ENCODE data around the gene ATXN2.
A peak's percentile ranks its signal among the peaks of the same experiment; 100 is the strongest.
"Not testable (repeated sequence)": the region's sequence is repeated elsewhere in the genome, so short reads cannot be mapped to it uniquely, and the experiment has no call there.

The ATXN2 gene

DNA sequence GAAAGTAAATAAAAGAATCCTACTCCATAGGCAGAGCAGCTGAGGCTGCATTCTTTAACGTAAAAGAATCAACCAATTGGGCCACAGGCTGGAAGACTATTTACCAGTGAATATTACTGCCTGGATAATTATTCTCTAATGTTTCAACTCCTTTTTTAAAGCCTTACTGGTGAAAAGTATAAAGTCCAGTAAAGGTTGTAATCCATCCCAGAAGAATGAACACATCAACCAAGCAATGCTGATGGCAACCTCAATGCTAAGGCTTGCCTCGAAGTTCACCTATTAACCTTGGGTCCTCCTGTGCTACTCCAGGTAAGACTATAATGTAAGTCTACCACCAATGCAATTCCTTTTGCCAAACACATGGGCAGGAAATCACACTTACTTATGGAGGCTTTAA, 77.3 kb downstream of the ATXN2 start:
- no peak overlapping the region for H3K27ac Mint-ChIP-seq
- H3K27me3 Mint-ChIP-seq: no peaks in the 10 kb centered on the region
- H3K4me1 Mint-ChIP-seq (ENCODE audit: low read depth): no peaks in the 10 kb centered on the region
- no peak overlapping the region for H3K4me3 Mint-ChIP-seq
- no peak for DNase-seq
- H3K9me3 Mint-ChIP-seq: no peaks in the 10 kb centered on the region
- H3K36me3 Mint-ChIP-seq (ENCODE audit: low read depth): peaks cover 42% of the 10 kb centered on the region

DNA sequence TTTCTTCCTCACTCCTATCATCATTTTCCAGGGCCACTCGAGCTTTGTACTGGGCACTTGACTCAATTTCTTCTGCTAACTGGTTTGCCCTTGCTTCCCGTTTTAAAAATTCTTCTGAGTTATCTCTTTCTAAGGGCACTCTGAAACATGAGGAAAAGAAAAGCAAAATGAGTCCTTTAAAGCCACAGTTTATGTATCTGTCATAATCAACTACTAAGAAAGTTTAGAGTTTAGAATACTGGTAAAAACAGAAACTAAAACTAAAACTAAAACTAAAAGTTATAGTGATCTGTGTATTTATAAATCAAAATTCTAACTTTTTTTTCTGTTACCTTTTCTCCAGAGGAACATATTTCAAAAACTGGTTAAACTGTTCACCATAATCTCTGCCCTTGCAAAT, 79.2 kb downstream of the ATXN2 start:
- Mint-ChIP-seq H3K9me3 (no peaks in the 10 kb centered on the region), H3K36me3 (ENCODE audit: low read depth) (peaks cover 45% of the 10 kb centered on the region), H3K4me1 (ENCODE audit: low read depth) (no peaks in the 10 kb centered on the region), H3K27ac (no peak overlapping the region), H3K4me3 (no peak overlapping the region), H3K27me3 (no peaks in the 10 kb centered on the region)
- no peak for DNase-seq

DNA sequence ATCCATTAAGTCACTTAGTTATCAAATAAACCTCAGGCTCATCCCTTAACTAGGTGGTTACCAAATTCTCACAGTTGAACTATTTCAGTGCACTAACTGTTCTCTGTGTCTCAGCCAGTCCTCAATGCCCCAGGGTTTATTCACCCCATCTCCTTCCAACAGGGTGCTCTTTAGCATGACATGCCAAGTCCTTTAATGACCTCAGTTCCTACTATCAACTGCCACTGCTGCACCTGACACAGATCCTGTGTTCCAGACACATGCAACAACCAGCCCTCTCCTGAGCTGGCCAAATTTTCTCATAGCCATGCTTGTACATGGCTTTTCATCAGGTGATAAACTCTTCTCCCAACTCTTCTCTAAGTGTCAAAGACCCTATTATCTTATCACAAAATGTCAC, 80.0 kb downstream of the ATXN2 start:
- Mint-ChIP-seq H3K4me1 (ENCODE audit: low read depth) (no peaks in the 10 kb centered on the region), H3K36me3 (ENCODE audit: low read depth) (peaks cover 39% of the 10 kb centered on the region), H3K9me3 (no peaks in the 10 kb centered on the region), H3K27ac (no peak overlapping the region), H3K4me3 (no peak overlapping the region), H3K27me3 (no peaks in the 10 kb centered on the region)
- no peak for DNase-seq

DNA sequence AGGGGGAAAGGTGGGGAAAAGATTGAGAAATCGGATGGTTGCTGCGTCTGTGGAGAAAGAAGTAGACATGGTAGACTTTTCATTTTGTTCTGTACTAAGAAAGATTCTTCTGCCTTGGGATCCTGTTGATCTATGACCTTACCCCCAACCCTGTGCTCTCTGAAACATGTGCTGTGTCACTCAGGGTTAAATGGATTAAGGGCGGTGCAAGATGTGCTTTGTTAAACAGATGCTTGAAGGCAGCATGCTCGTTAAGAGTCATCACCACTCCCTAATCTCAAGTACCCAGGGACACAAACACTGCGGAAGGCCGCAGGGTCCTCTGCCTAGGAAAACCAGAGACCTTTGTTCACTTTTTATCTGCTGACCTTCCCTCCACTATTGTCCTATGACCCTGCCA, 91.4 kb downstream of the ATXN2 start:
- peak overlapping the region; percentile 33 for H3K27ac Mint-ChIP-seq
- H3K4me3 Mint-ChIP-seq, H3K27me3 Mint-ChIP-seq, DNase-seq, H3K9me3 Mint-ChIP-seq: not testable (repeated sequence)
- peaks cover 79% of the 10 kb centered on the region for H3K36me3 Mint-ChIP-seq (ENCODE audit: low read depth)
- peaks cover 13% of the 10 kb centered on the region for H3K4me1 Mint-ChIP-seq (ENCODE audit: low read depth)

- not testable (repeated sequence) for H3K4me3 Mint-ChIP-seq, H3K27ac Mint-ChIP-seq
- H3K36me3 Mint-ChIP-seq (ENCODE audit: low read depth): peaks cover 78% of the 10 kb centered on the region
Observed at GRCh38 chr12:111507258-111507657, 91.9 kb downstream of the ATXN2 start.

GRCh38 chr12:111506260-111506659, 92.9 kb downstream of the ATXN2 start:
- Mint-ChIP-seq H3K27ac (no peak overlapping the region), H3K4me3 (no peak overlapping the region), H3K9me3 (no peaks in the 10 kb centered on the region), H3K36me3 (ENCODE audit: low read depth) (peaks cover 76% of the 10 kb centered on the region), H3K4me1 (ENCODE audit: low read depth) (peaks cover 13% of the 10 kb centered on the region), H3K27me3 (no peaks in the 10 kb centered on the region)
- DNase-seq: no peak

More at GRCh38 chr12:111507258-111507657, 91.9 kb downstream of the ATXN2 start:
- H3K9me3 Mint-ChIP-seq, H3K27me3 Mint-ChIP-seq, DNase-seq: not testable (repeated sequence)
- peaks cover 13% of the 10 kb centered on the region for H3K4me1 Mint-ChIP-seq (ENCODE audit: low read depth)

DNA sequence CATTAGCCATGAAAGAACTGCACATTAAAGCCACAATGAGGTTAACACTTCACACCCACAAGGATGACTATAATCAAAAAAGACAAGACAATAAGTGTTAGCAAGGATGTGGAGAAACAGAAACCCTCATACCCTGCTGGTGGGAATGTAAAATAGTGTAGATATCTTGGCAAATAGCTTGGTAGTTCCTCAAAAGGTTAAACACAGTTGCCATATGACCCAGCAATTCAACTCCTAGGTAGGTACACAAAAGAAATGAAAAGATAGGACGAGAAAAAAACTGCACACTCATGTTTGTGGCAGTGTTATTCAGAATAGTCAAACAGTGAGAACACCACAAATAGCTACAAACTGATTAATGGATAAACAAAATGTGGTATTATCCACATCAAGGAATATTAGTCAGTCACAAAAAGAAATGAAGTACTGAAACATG, 93.5 kb downstream of the ATXN2 start:
- no peak for DNase-seq
- Mint-ChIP-seq H3K27me3 (no peaks in the 10 kb centered on the region), H3K9me3 (no peaks in the 10 kb centered on the region), H3K4me3 (no peak overlapping the region), H3K4me1 (ENCODE audit: low read depth) (peaks cover 13% of the 10 kb centered on the region), H3K36me3 (ENCODE audit: low read depth) (peaks cover 74% of the 10 kb centered on the region), H3K27ac (no peak overlapping the region)

GRCh38 chr12:111503116-111503515, 96.0 kb downstream of the ATXN2 start:
- Mint-ChIP-seq H3K4me3 (no peak overlapping the region), H3K27ac (no peak overlapping the region), H3K4me1 (ENCODE audit: low read depth) (peaks cover 13% of the 10 kb centered on the region), H3K36me3 (ENCODE audit: low read depth) (peaks cover 74% of the 10 kb centered on the region), H3K27me3 (no peaks in the 10 kb centered on the region), H3K9me3 (no peaks in the 10 kb centered on the region)
- DNase-seq: no peak

GRCh38 chr12:111494676-111495075, 104.4 kb downstream of the ATXN2 start:
- Mint-ChIP-seq H3K27me3 (no peaks in the 10 kb centered on the region), H3K4me1 (ENCODE audit: low read depth) (no peaks in the 10 kb centered on the region), H3K36me3 (ENCODE audit: low read depth) (peaks cover 84% of the 10 kb centered on the region), H3K4me3 (no peak overlapping the region), H3K9me3 (no peaks in the 10 kb centered on the region), H3K27ac (no peak overlapping the region)
- DNase-seq: no peak

GRCh38 chr12:111492979-111493378, 106.1 kb downstream of the ATXN2 start:
- not testable (repeated sequence) for H3K27ac Mint-ChIP-seq; H3K27me3 Mint-ChIP-seq; H3K4me3 Mint-ChIP-seq; H3K4me1 Mint-ChIP-seq (ENCODE audit: low read depth); DNase-seq; H3K9me3 Mint-ChIP-seq
- H3K36me3 Mint-ChIP-seq (ENCODE audit: low read depth): peaks cover 78% of the 10 kb centered on the region

DNA sequence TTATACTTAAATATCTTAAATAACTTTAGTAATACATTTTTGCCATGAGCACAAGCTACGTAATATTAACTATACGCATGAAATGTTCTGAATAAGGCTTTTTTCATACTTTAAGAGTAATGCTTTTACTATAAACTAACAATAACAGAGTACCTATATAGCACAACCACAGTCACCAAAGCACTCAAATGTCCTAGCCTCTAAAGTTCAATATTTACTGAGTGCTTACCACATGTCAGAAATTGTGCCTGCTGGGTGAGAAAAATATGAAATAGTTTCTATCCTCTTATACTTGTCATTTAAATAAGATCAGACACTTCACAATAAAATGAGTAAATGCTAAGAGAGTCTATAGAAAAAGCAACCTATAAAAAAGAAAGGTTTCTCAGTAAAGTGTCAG, 110.3 kb downstream of the ATXN2 start:
- Mint-ChIP-seq H3K4me3 (no peak overlapping the region), H3K9me3 (no peaks in the 10 kb centered on the region), H3K4me1 (ENCODE audit: low read depth) (no peaks in the 10 kb centered on the region), H3K36me3 (ENCODE audit: low read depth) (peaks cover 79% of the 10 kb centered on the region), H3K27me3 (no peaks in the 10 kb centered on the region), H3K27ac (no peak overlapping the region)
- DNase-seq: no peak

- Mint-ChIP-seq H3K9me3 (no peaks in the 10 kb centered on the region), H3K4me1 (ENCODE audit: low read depth) (no peaks in the 10 kb centered on the region), H3K27me3 (no peaks in the 10 kb centered on the region), H3K4me3 (no peak overlapping the region), H3K27ac (no peak overlapping the region), H3K36me3 (ENCODE audit: low read depth) (peaks cover 81% of the 10 kb centered on the region)
- DNase-seq: no peak
Observed at GRCh38 chr12:111488271-111488670, 110.8 kb downstream of the ATXN2 start.

GRCh38 chr12:111482462-111482861, 116.7 kb downstream of the ATXN2 start:
- Mint-ChIP-seq H3K4me3 (no peak overlapping the region), H3K27me3 (no peaks in the 10 kb centered on the region), H3K4me1 (ENCODE audit: low read depth) (no peaks in the 10 kb centered on the region), H3K9me3 (no peaks in the 10 kb centered on the region), H3K36me3 (ENCODE audit: low read depth) (peaks cover 78% of the 10 kb centered on the region), H3K27ac (no peak overlapping the region)
- DNase-seq: no peak

GRCh38 chr12:111471236-111471635, 127.9 kb downstream of the ATXN2 start:
- peaks cover 72% of the 10 kb centered on the region for H3K36me3 Mint-ChIP-seq (ENCODE audit: low read depth)
- no peak overlapping the region for H3K4me3 Mint-ChIP-seq
- no peaks in the 10 kb centered on the region for H3K9me3 Mint-ChIP-seq
- peaks cover 10% of the 10 kb centered on the region for H3K4me1 Mint-ChIP-seq (ENCODE audit: low read depth)
- H3K27ac Mint-ChIP-seq: no peak overlapping the region
- no peaks in the 10 kb centered on the region for H3K27me3 Mint-ChIP-seq
- no peak for DNase-seq

DNA sequence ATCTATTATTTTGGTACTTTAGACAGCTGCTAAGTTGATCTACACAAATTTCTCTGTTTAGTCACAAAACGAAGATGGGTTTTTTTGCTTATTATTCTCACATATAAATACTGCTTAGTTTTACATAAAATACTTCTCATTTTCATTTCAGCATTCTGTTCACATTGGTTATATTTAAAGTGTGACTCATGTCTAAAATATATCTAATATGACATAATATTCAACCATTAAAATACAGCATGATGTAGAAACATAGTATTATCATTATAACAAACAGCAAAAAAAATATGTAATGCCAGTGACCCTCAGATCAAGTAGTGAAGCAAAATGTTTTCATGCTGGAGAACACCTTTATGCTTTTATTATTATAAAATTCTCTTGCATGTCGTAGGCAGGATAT, 129.7 kb downstream of the ATXN2 start:
- Mint-ChIP-seq H3K27ac (no peak overlapping the region), H3K4me1 (ENCODE audit: low read depth) (peaks cover 10% of the 10 kb centered on the region), H3K4me3 (no peak overlapping the region), H3K27me3 (no peaks in the 10 kb centered on the region), H3K9me3 (no peaks in the 10 kb centered on the region), H3K36me3 (ENCODE audit: low read depth) (peaks cover 73% of the 10 kb centered on the region)
- no peak for DNase-seq

- no peak overlapping the region for H3K4me3 Mint-ChIP-seq
- H3K27ac Mint-ChIP-seq: peak overlapping the region; percentile 18
- H3K36me3 Mint-ChIP-seq (ENCODE audit: low read depth): peaks cover 72% of the 10 kb centered on the region
- no peaks in the 10 kb centered on the region for H3K27me3 Mint-ChIP-seq
- DNase-seq: no peak
- H3K9me3 Mint-ChIP-seq: no peaks in the 10 kb centered on the region
- peaks cover 10% of the 10 kb centered on the region for H3K4me1 Mint-ChIP-seq (ENCODE audit: low read depth)
Observed at GRCh38 chr12:111467857-111468241, 131.3 kb downstream of the ATXN2 start.

Data from activated T-cell treated with anti-CD3 and anti-CD28 coated beads, Interleukin-2, amount 50 U/mL, for 24 hours (primary cell).